ENCODE measurements around the gene CBX1.

The CBX1 gene

GRCh38 chr17:48024149-48025039, 76.9 kb downstream of the CBX1 start:
- no peak for DNase-seq

GRCh38 chr17:48023400-48024148, 77.7 kb downstream of the CBX1 start:
- peak; percentile 83 for DNase-seq

GRCh38 chr17:48022901-48023300, 78.4 kb downstream of the CBX1 start:
- no peak for DNase-seq

GRCh38 chr17:48021934-48022333, 79.3 kb downstream of the CBX1 start:
- DNase-seq = no peak

All from NCI-H2171 (cell line).